WI38 (cell line): ENCODE results near the gene MLC1.

ENCODE experiments used
- H3K4me3 ChIP-seq: 2 replicates; pipeline ENCODE4 v1.5.1; 2011; ENCODE audit warnings: low read depth, mild to moderate bottlenecking, control low read depth, low read length
- TF ChIP-seq, protein P1 (sequence below): IDR thresholded peaks from 2 replicates; pipeline ENCODE4 v1.5.1; 2012; ENCODE audit warnings: low read depth, mild to moderate bottlenecking, control low read depth, low read length

MLC1 gene

DNA sequence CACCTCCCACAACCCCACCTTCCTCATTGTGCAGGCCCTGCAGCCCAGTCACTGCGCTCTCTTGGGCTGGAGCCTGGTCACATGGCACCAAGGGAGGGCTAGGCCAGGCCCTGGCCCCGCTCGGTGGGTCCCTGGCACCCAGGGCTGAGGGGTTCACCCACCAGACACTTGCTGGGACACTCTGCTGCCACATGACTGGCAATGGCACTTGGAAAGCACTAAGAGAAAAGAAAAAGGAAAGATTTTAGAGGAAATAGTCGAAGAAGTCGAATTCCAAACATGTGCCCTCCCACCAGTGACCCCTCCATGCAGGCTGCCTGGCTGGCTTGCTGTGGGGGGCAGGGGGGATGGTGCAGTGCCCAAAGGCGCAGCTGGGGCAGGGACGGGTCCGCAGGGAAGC, 14.9 kb downstream of the MLC1 start:
- TF ChIP-seq, protein P1, sequence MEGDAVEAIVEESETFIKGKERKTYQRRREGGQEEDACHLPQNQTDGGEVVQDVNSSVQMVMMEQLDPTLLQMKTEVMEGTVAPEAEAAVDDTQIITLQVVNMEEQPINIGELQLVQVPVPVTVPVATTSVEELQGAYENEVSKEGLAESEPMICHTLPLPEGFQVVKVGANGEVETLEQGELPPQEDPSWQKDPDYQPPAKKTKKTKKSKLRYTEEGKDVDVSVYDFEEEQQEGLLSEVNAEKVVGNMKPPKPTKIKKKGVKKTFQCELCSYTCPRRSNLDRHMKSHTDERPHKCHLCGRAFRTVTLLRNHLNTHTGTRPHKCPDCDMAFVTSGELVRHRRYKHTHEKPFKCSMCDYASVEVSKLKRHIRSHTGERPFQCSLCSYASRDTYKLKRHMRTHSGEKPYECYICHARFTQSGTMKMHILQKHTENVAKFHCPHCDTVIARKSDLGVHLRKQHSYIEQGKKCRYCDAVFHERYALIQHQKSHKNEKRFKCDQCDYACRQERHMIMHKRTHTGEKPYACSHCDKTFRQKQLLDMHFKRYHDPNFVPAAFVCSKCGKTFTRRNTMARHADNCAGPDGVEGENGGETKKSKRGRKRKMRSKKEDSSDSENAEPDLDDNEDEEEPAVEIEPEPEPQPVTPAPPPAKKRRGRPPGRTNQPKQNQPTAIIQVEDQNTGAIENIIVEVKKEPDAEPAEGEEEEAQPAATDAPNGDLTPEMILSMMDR = no peak
- no peak overlapping the region for H3K4me3 ChIP-seq

GRCh38 chr22:50068096-50068495, 17.1 kb downstream of the MLC1 start:
- H3K4me3 ChIP-seq = no peak overlapping the region
- TF ChIP-seq, protein P1 = no peak

DNA sequence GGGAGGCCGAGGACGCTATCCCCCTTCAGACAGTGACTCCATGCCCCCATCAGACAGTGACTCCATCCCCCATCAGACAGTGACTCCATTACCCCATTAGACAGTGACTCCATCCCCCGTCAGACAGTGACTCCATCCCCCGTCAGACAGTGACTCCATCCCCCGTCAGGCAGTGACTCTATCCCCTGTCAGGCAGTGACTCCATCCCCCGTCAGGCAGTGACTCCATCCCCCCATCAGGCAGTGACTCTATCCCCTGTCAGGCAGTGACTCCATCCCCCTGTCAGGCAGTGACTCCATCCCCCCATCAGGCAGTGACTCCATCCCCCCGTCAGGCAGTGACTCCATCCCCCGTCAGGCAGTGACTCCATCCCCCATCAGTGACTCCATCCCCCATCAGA, 18.0 kb downstream of the MLC1 start:
- H3K4me3 ChIP-seq = no peak overlapping the region
- TF ChIP-seq, protein P1 = no peak

DNA sequence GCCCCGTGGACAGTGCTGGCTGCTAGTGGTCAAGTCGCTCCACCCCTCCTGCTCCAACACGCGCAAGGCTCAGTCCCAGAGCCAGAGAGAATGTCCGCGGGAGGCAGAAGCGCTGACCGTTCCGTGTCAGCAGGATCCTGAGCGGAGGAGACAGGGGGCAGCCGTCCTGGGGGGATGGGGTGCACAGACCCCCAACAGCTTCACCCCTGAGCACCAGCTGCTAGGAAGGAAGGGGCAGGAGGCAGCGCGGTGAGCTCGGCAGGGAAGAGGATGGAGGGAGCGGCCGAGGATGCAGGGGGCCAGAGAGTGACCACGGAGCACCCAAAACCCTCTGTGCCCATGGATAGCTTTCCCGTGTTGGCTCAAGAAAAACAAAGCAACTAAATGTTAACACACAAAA, 20.8 kb downstream of the MLC1 start:
- H3K4me3 ChIP-seq = no peak overlapping the region
- TF ChIP-seq, protein P1 = no peak

GRCh38 chr22:50063589-50064393, 21.4 kb downstream of the MLC1 start:
- no peak overlapping the region for H3K4me3 ChIP-seq
- TF ChIP-seq, protein P1 = no peak

- no peak overlapping the region for H3K4me3 ChIP-seq
- TF ChIP-seq, protein P1 = no peak
Measured at GRCh38 chr22:50062509-50063135, 22.6 kb downstream of the MLC1 start.

- TF ChIP-seq, protein P1 = no peak
- H3K4me3 ChIP-seq = no peak overlapping the region
Measured at GRCh38 chr22:50061824-50062355, 23.3 kb downstream of the MLC1 start.
